Ovary (tissue), 9 donors: ENCODE data around the gene CNOT3. TPM values are rescaled to one million over a fixed set of nuclear protein-coding genes. Genes with fewer than 3 reads are reported as not detected.

Source experiments
- DNase-seq, 5 donors: peaks; one replicate each; pipeline ENCODE4 v3.0.0-alpha.2; 2019 to 2020
- H3K27ac ChIP-seq, 2 donors: fragments of 200-600 bp; one replicate each; pipeline versions ENCODE4 v1.5.1 to v1.8.0; 2019 to 2022
- H3K27me3 ChIP-seq: fragments of 200-600 bp; one replicate; pipeline ENCODE4 v1.8.0; 2022
- H3K36me3 ChIP-seq: fragments of 200-600 bp; sonication (generic); one replicate; pipeline ENCODE4 v1.5.1; 2019
- H3K4me1 ChIP-seq: one replicate; pipeline ENCODE4 v1.8.1; 2013; ENCODE audit warnings: mild to moderate bottlenecking, moderate library complexity; ENCODE audit not compliant: insufficient read depth
- H3K4me3 ChIP-seq: fragments of 200-600 bp; sonication (generic); one replicate; pipeline ENCODE4 v1.5.1; 2017
- H3K9me3 ChIP-seq, 2 donors: fragments of 200-600 bp in 1 of 2; sonication (generic) in 1 of 2; one replicate each; pipeline versions ENCODE4 v1.5.1 to v1.8.1; 2013 to 2019; ENCODE audit warnings: mild to moderate bottlenecking in 1 of 2, moderate library complexity in 1 of 2
- CTCF ChIP-seq, 3 donors: fragments of 450-650 bp in 2 of 3; fragments of 200-600 bp in 1 of 3; IDR thresholded peaks; one replicate each; pipeline versions ENCODE4 v1.5.1 to v1.8.0; 2016 to 2022; ENCODE audit warnings: antibody characterized with exemption in 3 of 3, mild to moderate bottlenecking in 1 of 3
- EP300 ChIP-seq: sonication (generic); formaldehyde crosslinking; IDR thresholded peaks from one replicate; pipeline ENCODE4 v1.6.1; 2017; ENCODE audit warnings: antibody characterized with exemption
- POLR2A ChIP-seq: fragments of 450-650 bp; IDR thresholded peaks from one replicate; pipeline ENCODE4 v1.6.1; 2017; ENCODE audit warnings: antibody characterized with exemption, mild to moderate bottlenecking, moderate library complexity
- WGBS, 3 donors: extraction: QIAGEN DNeasy Blood & Tissue Kit in 1 of 3; methylation state at CpG; one replicate each; pipeline versions ENCODE4 v1.1.5 to v1.1.7; 2013 to 2017; 5-methylcytosine and 5-hydroxymethylcytosine counted together
- intact Hi-C, 4 donors: fragments of 100-400 bp; cut with DNase I; formaldehyde crosslinking; loops; one replicate each; pipeline versions ENCODE4 v1.11.0 to v1.15.1; 2022 to 2023
- polyA plus RNA-seq, 2 donors: library from polyadenylated mRNA; stranded (reverse); fragments of 200-250 nt in 1 of 2; fragments of 350-450 nt in 1 of 2; fragmentation: Illumina TruSeq in 1 of 2; extraction: RNeasy Lipid Tissue Mini Kit (QIAGEN cat#74804) in 1 of 2; gene quantifications; one replicate each; pipeline ENCODE4 v1.2.3, GENCODE V29; 2013 to 2014
- total RNA-seq, 7 donors: library from RNA; depleted of rRNA in 2 of 7; stranded (reverse); fragments of >200 nt in 2 of 7; fragmentation: NEBNext Ultra II Directional in 3 of 7; extraction: Animal tissue kit (Norgen Biotek cat#: 25700) in 3 of 7; gene quantifications; one replicate each; pipeline versions ENCODE4 v1.1.0 to v1.2.4, GENCODE V29; 2016 to 2023
- donor health status: DM: no; HTN: no; CAD: no; lungs with moderate emphysema.
- donor health status: DM: no; HTN: no; CAD: no.
- donor health status: Bipolar disorder and iron deficiency.
- donor health status: DM: yes; HTN: yes; CAD: no.
- donor health status: DM: no; HTN: no; CAD: no.
- donor health status: DM: yes; HTN: yes; CAD: no.

Gene CNOT3
- total and polyA plus RNA-seq, 9 donors: 14.4 to 65.6 (median 41.6) TPM

DNA sequence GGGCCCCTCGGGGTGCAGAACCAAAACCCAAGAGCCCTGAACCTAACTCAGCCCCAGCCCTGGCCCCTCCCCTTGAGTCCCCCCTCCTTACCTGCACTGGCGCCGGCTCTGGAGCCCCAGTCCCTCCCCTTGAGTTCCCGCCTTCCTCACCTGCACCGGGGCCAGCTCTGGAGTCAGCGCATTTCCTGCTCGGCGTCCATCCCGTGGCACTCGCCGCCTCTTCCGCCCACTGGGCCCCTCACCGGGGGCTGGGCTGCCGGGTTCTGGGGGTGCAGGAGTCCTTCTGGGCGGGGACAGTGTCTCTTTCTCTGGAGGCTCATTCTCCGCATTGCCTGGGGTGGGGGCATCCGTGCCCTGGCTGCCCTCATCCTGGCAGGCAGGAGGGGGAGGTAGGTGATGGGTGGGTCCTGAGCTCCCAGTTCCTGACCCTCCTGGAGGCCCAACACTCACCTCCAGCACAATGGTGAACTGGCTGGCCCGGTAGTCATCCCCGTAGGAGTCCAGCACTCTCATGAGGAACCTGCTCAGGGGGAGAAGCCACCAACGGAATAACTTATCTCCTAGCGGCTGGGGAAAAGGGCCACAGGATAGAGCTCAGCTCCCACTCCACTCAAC is 29.6 kb upstream of the CNOT3 start:
- Histone ChIP-seq H3K36me3 (no peaks in the 10 kb centered on the region), H3K4me3 (no peak overlapping the region), H3K27me3 (no peaks in the 10 kb centered on the region), H3K27ac (no peak overlapping the region), H3K9me3 (no peaks in the 10 kb centered on the region), H3K4me1 (peaks cover 3% of the 10 kb centered on the region)
- 66 to 77% (median 72%) methylated on average over 21 of the region's 21 CpGs for WGBS, 3 donors
- intact Hi-C loops: no loop called here
- no peak for TF ChIP-seq POLR2A
- TF ChIP-seq EP300: no peak
- TF ChIP-seq CTCF (IDR thresholded peaks at IDR 0.05): no peak
- no peak for DNase-seq

- Histone ChIP-seq H3K4me1 (peaks cover 2% of the 10 kb centered on the region), H3K36me3 (no peaks in the 10 kb centered on the region), H3K4me3 (no peak overlapping the region), H3K27me3 (no peaks in the 10 kb centered on the region), H3K27ac (no peak overlapping the region), H3K9me3 (no peaks in the 10 kb centered on the region)
- no peak for DNase-seq
- TF ChIP-seq EP300 (no peak), CTCF (IDR thresholded peaks at IDR 0.05) (no peak), POLR2A (no peak)
- WGBS, 3 donors: 69 to 81% (median 70%) methylated on average over 7 of the region's 7 CpGs
- intact Hi-C loops: no loop called here
Measured at GRCh38 chr19:54108496-54108895, 29.1 kb upstream of the CNOT3 start.

DNA sequence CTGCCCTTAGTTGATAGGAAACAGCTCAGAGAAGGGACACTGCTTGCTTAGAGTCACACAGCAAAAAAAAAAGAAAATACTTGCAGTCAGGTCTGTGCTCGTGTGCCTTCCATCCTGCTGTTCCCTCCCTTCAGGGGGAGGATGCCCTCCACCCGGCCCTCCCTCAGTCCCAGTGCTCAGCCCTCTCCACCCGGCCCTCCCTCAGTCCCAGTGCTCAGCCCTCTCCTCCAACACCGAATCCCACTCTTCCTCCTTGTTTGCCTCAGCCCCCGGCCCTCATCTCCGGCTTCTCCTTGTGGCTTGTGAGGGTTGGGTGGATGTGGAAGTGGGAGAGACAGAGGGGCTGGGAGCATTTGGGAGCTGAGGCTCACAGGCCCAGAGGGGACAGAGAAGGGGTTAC is 27.9 kb upstream of the CNOT3 start:
- Histone ChIP-seq H3K4me3 (no peak overlapping the region), H3K27ac (no peak overlapping the region), H3K36me3 (no peaks in the 10 kb centered on the region), H3K4me1 (peaks cover 3% of the 10 kb centered on the region), H3K27me3 (no peaks in the 10 kb centered on the region), H3K9me3 (no peaks in the 10 kb centered on the region)
- intact Hi-C loops: loop anchor here in 1 of 4 donors (10.0 kb wide), 1 partner anchor 235 kb away; no protein-coding TSS in a partner anchor
- no peak for DNase-seq
- 59 to 78% (median 65%) methylated on average over 6 of the region's 6 CpGs for WGBS, 3 donors
- TF ChIP-seq EP300 (no peak), POLR2A (no peak), CTCF (IDR thresholded peaks at IDR 0.05) (no peak)

DNA sequence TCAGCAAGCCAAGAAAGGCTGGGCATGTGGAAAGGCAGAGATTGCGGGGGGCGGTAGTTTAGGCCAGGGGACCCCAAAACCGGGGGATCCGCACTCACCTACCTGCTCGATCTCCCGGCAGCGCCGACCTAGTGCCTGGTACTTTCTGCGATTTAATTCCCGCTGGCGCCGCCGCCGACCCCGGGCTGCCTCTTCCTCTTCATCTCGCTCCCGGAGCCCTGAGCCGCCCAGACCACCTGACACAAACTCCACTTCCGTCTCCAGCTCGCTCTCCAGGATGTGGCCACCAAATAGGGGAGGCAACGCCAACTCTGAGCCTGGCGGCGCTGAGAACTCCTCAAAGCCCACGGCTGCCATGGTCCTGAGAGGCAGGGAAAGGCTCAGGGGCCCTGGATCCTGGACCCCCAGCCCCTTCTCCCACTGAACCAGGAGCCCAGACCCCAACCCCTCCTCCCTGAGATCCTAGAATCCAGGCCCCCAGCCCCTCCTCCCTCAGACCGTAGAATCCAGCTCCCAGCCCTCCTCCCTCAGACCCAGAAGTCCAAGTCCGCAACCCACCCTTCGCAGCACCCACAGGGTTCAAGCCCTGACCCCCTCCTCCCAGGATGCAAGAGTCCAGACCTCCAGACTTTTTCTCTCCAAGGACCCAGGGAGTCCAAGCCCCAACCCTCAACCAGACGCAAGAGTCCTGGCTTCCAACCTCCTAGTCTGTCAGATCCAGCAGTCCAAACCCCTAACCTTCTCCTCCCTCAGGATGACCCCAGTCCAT is 23.0 kb upstream of the CNOT3 start:
- 14 to 30% (median 25%) methylated on average over 28 of the region's 28 CpGs for WGBS, 3 donors
- Histone ChIP-seq H3K27ac (no peak overlapping the region), H3K36me3 (no peaks in the 10 kb centered on the region)

More for the DNA sequence above, 23.0 kb upstream of the CNOT3 start:
- TF ChIP-seq EP300 (no peak), POLR2A (no peak), CTCF (IDR thresholded peaks at IDR 0.05) (no peak)
- no peaks in the 10 kb centered on the region for H3K27me3 ChIP-seq
- no peaks in the 10 kb centered on the region for H3K9me3 ChIP-seq
- intact Hi-C loops: loop anchor here in 1 of 4 donors (10.0 kb wide), 1 partner anchor 240 kb away; no protein-coding TSS in a partner anchor
- peaks cover 10% of the 10 kb centered on the region for H3K4me1 ChIP-seq
- H3K4me3 ChIP-seq: peak overlapping the region; percentile 72
- DNase-seq: peak in 2 of 5 donors; percentile 47 to 56
